ENCODE data around the gene EHD1. TPM values are rescaled to one million over a fixed set of nuclear protein-coding genes. Genes with fewer than 3 reads are reported as not detected.

EHD1 gene
- total and polyA plus RNA-seq, 9 of the 15 experiments (the other 6 are each of a cell fraction or from before 2014, with no cell fraction given), result 0.46 to 65.0 (median 16.4) TPM

DNA sequence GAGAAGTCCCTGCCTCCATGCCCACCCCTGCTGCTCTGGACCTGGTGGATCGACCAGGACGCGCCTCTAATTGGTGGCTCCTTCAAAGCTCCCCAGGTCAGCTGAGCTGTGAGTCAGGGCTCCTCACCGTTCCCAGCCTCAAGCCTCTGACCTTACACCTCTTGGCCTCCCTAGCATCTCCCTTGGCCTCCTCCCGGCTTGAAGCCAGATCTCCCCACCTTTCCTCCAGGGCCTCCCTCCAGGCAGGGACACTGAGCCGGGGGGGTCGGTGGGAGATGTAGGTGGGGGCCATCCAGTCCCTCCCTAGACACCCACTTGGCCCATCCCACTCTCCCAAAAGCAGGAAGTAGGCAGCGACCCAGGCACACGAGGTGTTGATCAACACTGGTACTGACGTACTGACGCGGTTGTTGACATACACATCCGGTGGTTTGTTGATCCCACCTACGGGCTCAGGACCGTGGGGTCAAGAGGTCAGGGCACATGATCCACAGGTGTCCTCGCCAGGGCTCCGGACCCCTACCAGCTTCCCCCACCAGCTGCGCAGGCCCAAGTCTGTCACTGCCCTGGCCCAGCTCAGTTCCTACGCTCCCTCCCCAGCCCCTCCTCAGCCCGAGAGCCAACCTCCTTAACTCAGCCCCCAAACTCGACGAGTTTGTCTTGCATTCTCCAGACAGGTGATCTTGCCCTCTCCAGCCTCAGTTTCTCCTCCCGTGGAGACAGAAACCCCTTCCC, 37.8 kb upstream of the EHD1 start (continued):
- TF ChIP-seq, protein P1, sequence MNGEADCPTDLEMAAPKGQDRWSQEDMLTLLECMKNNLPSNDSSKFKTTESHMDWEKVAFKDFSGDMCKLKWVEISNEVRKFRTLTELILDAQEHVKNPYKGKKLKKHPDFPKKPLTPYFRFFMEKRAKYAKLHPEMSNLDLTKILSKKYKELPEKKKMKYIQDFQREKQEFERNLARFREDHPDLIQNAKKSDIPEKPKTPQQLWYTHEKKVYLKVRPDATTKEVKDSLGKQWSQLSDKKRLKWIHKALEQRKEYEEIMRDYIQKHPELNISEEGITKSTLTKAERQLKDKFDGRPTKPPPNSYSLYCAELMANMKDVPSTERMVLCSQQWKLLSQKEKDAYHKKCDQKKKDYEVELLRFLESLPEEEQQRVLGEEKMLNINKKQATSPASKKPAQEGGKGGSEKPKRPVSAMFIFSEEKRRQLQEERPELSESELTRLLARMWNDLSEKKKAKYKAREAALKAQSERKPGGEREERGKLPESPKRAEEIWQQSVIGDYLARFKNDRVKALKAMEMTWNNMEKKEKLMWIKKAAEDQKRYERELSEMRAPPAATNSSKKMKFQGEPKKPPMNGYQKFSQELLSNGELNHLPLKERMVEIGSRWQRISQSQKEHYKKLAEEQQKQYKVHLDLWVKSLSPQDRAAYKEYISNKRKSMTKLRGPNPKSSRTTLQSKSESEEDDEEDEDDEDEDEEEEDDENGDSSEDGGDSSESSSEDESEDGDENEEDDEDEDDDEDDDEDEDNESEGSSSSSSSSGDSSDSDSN (IDR thresholded peaks at IDR 0.05; ENCODE audit: borderline replicate concordance in 1 of 2, low read depth in 2 of 2, low read length in 2 of 2), result no peak
- no peak for TF ChIP-seq BDP1 (IDR thresholded peaks at IDR 0.05; ENCODE audit: insufficient read depth, insufficient read length)
- peak in 1 of 2 experiments; percentile 86; a peak in 2 of 4 replicates for TF ChIP-seq FOXA3 (CRISPR knock-in tag; conservative IDR thresholded peaks at IDR 0.05 in 1 of 2, IDR thresholded peaks at IDR 0.05 in 1 of 2)
- TF ChIP-seq ZNF436 (CRISPR knock-in tag; IDR thresholded peaks at IDR 0.05), result no peak
- TF ChIP-seq, protein P2, sequence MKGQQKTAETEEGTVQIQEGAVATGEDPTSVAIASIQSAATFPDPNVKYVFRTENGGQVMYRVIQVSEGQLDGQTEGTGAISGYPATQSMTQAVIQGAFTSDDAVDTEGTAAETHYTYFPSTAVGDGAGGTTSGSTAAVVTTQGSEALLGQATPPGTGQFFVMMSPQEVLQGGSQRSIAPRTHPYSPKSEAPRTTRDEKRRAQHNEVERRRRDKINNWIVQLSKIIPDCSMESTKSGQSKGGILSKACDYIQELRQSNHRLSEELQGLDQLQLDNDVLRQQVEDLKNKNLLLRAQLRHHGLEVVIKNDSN (CRISPR knock-in tag; IDR thresholded peaks at IDR 0.05), result peak; percentile 67; the same call in 1 of the 2 replicates
- no peak for TF ChIP-seq SRF (CRISPR knock-in tag; IDR thresholded peaks at IDR 0.05)
- TF ChIP-seq ZNF79 (CRISPR knock-in tag; IDR thresholded peaks at IDR 0.05; ENCODE audit: low read depth), result no peak
- no peak for TF ChIP-seq ZNF165 (CRISPR knock-in tag; IDR thresholded peaks at IDR 0.05; ENCODE audit: borderline replicate concordance)
- TF ChIP-seq, protein P3, sequence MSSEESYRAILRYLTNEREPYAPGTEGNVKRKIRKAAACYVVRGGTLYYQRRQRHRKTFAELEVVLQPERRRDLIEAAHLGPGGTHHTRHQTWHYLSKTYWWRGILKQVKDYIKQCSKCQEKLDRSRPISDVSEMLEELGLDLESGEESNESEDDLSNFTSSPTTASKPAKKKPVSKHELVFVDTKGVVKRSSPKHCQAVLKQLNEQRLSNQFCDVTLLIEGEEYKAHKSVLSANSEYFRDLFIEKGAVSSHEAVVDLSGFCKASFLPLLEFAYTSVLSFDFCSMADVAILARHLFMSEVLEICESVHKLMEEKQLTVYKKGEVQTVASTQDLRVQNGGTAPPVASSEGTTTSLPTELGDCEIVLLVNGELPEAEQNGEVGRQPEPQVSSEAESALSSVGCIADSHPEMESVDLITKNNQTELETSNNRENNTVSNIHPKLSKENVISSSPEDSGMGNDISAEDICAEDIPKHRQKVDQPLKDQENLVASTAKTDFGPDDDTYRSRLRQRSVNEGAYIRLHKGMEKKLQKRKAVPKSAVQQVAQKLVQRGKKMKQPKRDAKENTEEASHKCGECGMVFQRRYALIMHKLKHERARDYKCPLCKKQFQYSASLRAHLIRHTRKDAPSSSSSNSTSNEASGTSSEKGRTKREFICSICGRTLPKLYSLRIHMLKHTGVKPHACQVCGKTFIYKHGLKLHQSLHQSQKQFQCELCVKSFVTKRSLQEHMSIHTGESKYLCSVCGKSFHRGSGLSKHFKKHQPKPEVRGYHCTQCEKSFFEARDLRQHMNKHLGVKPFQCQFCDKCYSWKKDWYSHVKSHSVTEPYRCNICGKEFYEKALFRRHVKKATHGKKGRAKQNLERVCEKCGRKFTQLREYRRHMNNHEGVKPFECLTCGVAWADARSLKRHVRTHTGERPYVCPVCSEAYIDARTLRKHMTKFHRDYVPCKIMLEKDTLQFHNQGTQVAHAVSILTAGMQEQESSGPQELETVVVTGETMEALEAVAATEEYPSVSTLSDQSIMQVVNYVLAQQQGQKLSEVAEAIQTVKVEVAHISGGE (CRISPR knock-in tag; IDR thresholded peaks at IDR 0.05), result no peak
- TF ChIP-seq ZNF24 (IDR thresholded peaks at IDR 0.05), result no peak
- peak; percentile 56; the same call in 1 of the 2 replicates for TF ChIP-seq L3MBTL2 (IDR thresholded peaks at IDR 0.05)
- no peak for TF ChIP-seq ZNF175 (CRISPR knock-in tag; IDR thresholded peaks at IDR 0.05; ENCODE audit: low read depth)
- no peak for TF ChIP-seq GTF2E2 (tag; IDR thresholded peaks at IDR 0.05)
- TF ChIP-seq, protein P4, sequence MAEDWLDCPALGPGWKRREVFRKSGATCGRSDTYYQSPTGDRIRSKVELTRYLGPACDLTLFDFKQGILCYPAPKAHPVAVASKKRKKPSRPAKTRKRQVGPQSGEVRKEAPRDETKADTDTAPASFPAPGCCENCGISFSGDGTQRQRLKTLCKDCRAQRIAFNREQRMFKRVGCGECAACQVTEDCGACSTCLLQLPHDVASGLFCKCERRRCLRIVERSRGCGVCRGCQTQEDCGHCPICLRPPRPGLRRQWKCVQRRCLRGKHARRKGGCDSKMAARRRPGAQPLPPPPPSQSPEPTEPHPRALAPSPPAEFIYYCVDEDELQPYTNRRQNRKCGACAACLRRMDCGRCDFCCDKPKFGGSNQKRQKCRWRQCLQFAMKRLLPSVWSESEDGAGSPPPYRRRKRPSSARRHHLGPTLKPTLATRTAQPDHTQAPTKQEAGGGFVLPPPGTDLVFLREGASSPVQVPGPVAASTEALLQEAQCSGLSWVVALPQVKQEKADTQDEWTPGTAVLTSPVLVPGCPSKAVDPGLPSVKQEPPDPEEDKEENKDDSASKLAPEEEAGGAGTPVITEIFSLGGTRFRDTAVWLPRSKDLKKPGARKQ (CRISPR knock-in tag; IDR thresholded peaks at IDR 0.05), result no peak
- TF ChIP-seq GABPB2 (CRISPR knock-in tag; conservative IDR thresholded peaks at IDR 0.05), result no peak
- no peak for TF ChIP-seq TBP (optimal IDR thresholded peaks at IDR 0.05; ENCODE audit: low read depth, low read length)
- no peak for TF ChIP-seq NONO (IDR thresholded peaks at IDR 0.05; ENCODE audit: low read depth in 2 of 2, low read length in 1 of 2)

Measured in K562 (cell line).